NOMO-1 treated with dmso at 0.1 percent for 144 hours (cell line): ENCODE results near the gene MALRD1.

Experiments used
- DNase-seq: peaks from one replicate; lab custom pipeline; 2025; ENCODE audit not compliant: unreplicated experiment; lab: John Stamatoyannopoulos, UW

The MALRD1 gene

GRCh38 chr10:19107406-19107805, 58.8 kb downstream of the MALRD1 start:
- no peak for DNase-seq

GRCh38 chr10:19111501-19112267, 63.1 kb downstream of the MALRD1 start:
- no peak for DNase-seq

- DNase-seq = no peak
Measured at GRCh38 chr10:19117438-19117837, 68.8 kb downstream of the MALRD1 start.

GRCh38 chr10:19119191-19119590, 70.6 kb downstream of the MALRD1 start:
- DNase-seq = no peak

- no peak for DNase-seq
Measured at GRCh38 chr10:19120381-19120908, 71.8 kb downstream of the MALRD1 start.

GRCh38 chr10:19133992-19134391, 85.4 kb downstream of the MALRD1 start:
- no peak for DNase-seq

- DNase-seq = no peak
Measured at GRCh38 chr10:19142967-19143366, 94.4 kb downstream of the MALRD1 start.

- DNase-seq = no peak
Measured at GRCh38 chr10:19144206-19144605, 95.6 kb downstream of the MALRD1 start.

GRCh38 chr10:19154375-19154774, 105.8 kb downstream of the MALRD1 start:
- DNase-seq = no peak

- no peak for DNase-seq
Measured at GRCh38 chr10:19158358-19158757, 109.8 kb downstream of the MALRD1 start.

- DNase-seq = no peak
Measured at GRCh38 chr10:19158870-19159269, 110.3 kb downstream of the MALRD1 start.

- DNase-seq = no peak
Measured at GRCh38 chr10:19164461-19164860, 115.9 kb downstream of the MALRD1 start.

- DNase-seq = no peak
Measured at GRCh38 chr10:19168584-19168983, 120.0 kb downstream of the MALRD1 start.

- no peak for DNase-seq
Measured at GRCh38 chr10:19169041-19169440, 120.4 kb downstream of the MALRD1 start.

- DNase-seq = no peak
Measured at GRCh38 chr10:19169684-19170083, 121.1 kb downstream of the MALRD1 start.

GRCh38 chr10:19178675-19179074, 130.1 kb downstream of the MALRD1 start:
- DNase-seq = no peak

GRCh38 chr10:19184891-19185290, 136.3 kb downstream of the MALRD1 start:
- DNase-seq = no peak

GRCh38 chr10:19194866-19195265, 146.3 kb downstream of the MALRD1 start:
- no peak for DNase-seq

GRCh38 chr10:19195698-19196097, 147.1 kb downstream of the MALRD1 start:
- DNase-seq = no peak

GRCh38 chr10:19200211-19200610, 151.6 kb downstream of the MALRD1 start:
- no peak for DNase-seq

GRCh38 chr10:19204246-19204917, 155.8 kb downstream of the MALRD1 start:
- no peak for DNase-seq

- DNase-seq = no peak
Measured at GRCh38 chr10:19209319-19209718, 160.7 kb downstream of the MALRD1 start.
